Lung (tissue), 12 donors: Measurements from ENCODE around the gene TMEM244. TPM values are rescaled to one million over a fixed set of nuclear protein-coding genes. Genes with fewer than 3 reads are reported as not detected.

Experiments used
- ATAC-seq: fragments of 200-7000 bp; cut with Tn5 transposase; one replicate; pipeline ENCODE4 v1.9.1; 2020; ENCODE audit warnings: moderate number of reproducible peaks; ENCODE audit not compliant: insufficient read depth, low FRiP score
- DNase-seq, 3 donors: peaks; one replicate each; pipeline ENCODE4 v3.0.0-alpha.2; 2013 to 2017
- H3K27ac ChIP-seq, 2 donors: one replicate each; pipeline ENCODE4 v1.5.1; 2013; ENCODE audit warnings: mild to moderate bottlenecking in 2 of 2, moderate library complexity in 2 of 2, control low read depth in 1 of 2, inconsistent platforms in 1 of 2, low read depth in 1 of 2, low read length in 1 of 2
- H3K27me3 ChIP-seq, 3 donors: one replicate each; pipeline ENCODE4 v1.5.1; 2013; ENCODE audit warnings: low read length in 2 of 3; ENCODE audit not compliant: control insufficient read depth in 3 of 3, insufficient read depth in 3 of 3
- H3K36me3 ChIP-seq, 4 donors: one replicate each; pipeline ENCODE4 v1.5.1; 2013; ENCODE audit warnings: low read length in 4 of 4, mild to moderate bottlenecking in 1 of 4, moderate library complexity in 1 of 4; ENCODE audit not compliant: control insufficient read depth in 4 of 4, insufficient read depth in 4 of 4
- H3K4me1 ChIP-seq, 5 donors: one replicate each; pipeline ENCODE4 v1.5.1; 2013; ENCODE audit warnings: low read length in 5 of 5, mild to moderate bottlenecking in 2 of 5, moderate library complexity in 1 of 5; ENCODE audit not compliant: control insufficient read depth in 5 of 5, insufficient read depth in 5 of 5
- H3K4me3 ChIP-seq: one replicate; pipeline ENCODE4 v1.5.1; 2013; ENCODE audit warnings: mild to moderate bottlenecking, control low read depth, moderate library complexity
- H3K9ac ChIP-seq, 2 donors: one replicate each; pipeline ENCODE4 v1.5.1; 2013; ENCODE audit warnings: low read length in 2 of 2, control low read depth in 1 of 2; ENCODE audit not compliant: insufficient read depth in 1 of 2
- H3K9me3 ChIP-seq, 4 donors: one replicate each; pipeline ENCODE4 v1.5.1; 2013; ENCODE audit warnings: low read length in 3 of 4, mild to moderate bottlenecking in 1 of 4, moderate library complexity in 1 of 4; ENCODE audit not compliant: control insufficient read depth in 4 of 4, insufficient read depth in 3 of 4
- CTCF ChIP-seq: IDR thresholded peaks from 2 replicates; pipeline ENCODE4 v1.5.1; 2012; ENCODE audit warnings: mild to moderate bottlenecking; ENCODE audit errors: control extremely low read depth, extremely low read depth
- WGBS, 2 donors: extraction: QIAGEN DNeasy Blood & Tissue Kit; methylation state at CpG; one replicate each; pipeline ENCODE4 v1.1.7; 2013; 5-methylcytosine and 5-hydroxymethylcytosine counted together
- polyA plus RNA-seq, 2 donors: library from polyadenylated mRNA; stranded (reverse); fragments of 200-250 nt; gene quantifications; one replicate each; pipeline ENCODE4 v1.2.1, GENCODE V29; 2013
- total RNA-seq, 2 donors: library from RNA; depleted of rRNA in 1 of 2; stranded (reverse); fragments of >200 nt in 1 of 2; gene quantifications; one replicate each; pipeline ENCODE4 v1.2.1, GENCODE V29; 2014 to 2021
- donor health status: control.
- donor health status: control.
- donor health status: Bipolar disorder and iron deficiency.
- donor health status: healthy.
- donor health status: DM: yes; HTN: yes; CAD: no.

Gene TMEM244
- total and polyA plus RNA-seq, 4 donors = not detected

- no peaks in the 10 kb centered on the region for H3K36me3 ChIP-seq
- no peaks in the 10 kb centered on the region for H3K27me3 ChIP-seq
- no peak overlapping the region for H3K9ac ChIP-seq
- H3K9me3 ChIP-seq = no peaks in the 10 kb centered on the region
- WGBS, 2 donors = 97 to 99% methylated on average over 1 of the region's 1 CpG
- DNase-seq = no peak
- H3K27ac ChIP-seq = no peak overlapping the region
- TF ChIP-seq CTCF = no peak
- no peak overlapping the region for H3K4me3 ChIP-seq
- ATAC-seq = no peak
- H3K4me1 ChIP-seq = no peaks in the 10 kb centered on the region
These were observed 70.3 kb downstream of the TMEM244 start for GRCh38 chr6:129790785-129791184.

- no peak overlapping the region for H3K9ac ChIP-seq
- no peak overlapping the region for H3K4me3 ChIP-seq
- no peaks in the 10 kb centered on the region for H3K36me3 ChIP-seq
- no peak overlapping the region for H3K27ac ChIP-seq
- H3K9me3 ChIP-seq = no peaks in the 10 kb centered on the region
- H3K4me1 ChIP-seq = no peaks in the 10 kb centered on the region
- no peaks in the 10 kb centered on the region for H3K27me3 ChIP-seq
- DNase-seq = no peak
- no peak for ATAC-seq
- TF ChIP-seq CTCF = no peak
These were observed 71.1 kb downstream of the TMEM244 start for GRCh38 chr6:129789974-129790373.

- H3K27ac ChIP-seq = no peak overlapping the region
- no peak overlapping the region for H3K9ac ChIP-seq
- peaks cover 0 to 2% (median 0%) of the 10 kb centered on the region in 4 donors for H3K9me3 ChIP-seq
- no peaks in the 10 kb centered on the region for H3K36me3 ChIP-seq
- DNase-seq = no peak
- no peak for TF ChIP-seq CTCF
- H3K4me1 ChIP-seq = no peaks in the 10 kb centered on the region
- ATAC-seq = no peak
- H3K4me3 ChIP-seq = no peak overlapping the region
- no peaks in the 10 kb centered on the region for H3K27me3 ChIP-seq
- 93 to 98% methylated on average over 2 of the region's 2 CpGs for WGBS, 2 donors
These were observed 73.3 kb downstream of the TMEM244 start for GRCh38 chr6:129787816-129788215.

GRCh38 chr6:129786548-129786947 is 74.6 kb downstream of the TMEM244 start:
- Histone ChIP-seq H3K9me3 (peaks cover 0 to 2% (median 0%) of the 10 kb centered on the region in 4 donors), H3K9ac (no peak overlapping the region), H3K4me1 (no peaks in the 10 kb centered on the region), H3K4me3 (no peak overlapping the region), H3K27ac (no peak overlapping the region), H3K36me3 (no peaks in the 10 kb centered on the region), H3K27me3 (no peaks in the 10 kb centered on the region)
- DNase-seq (no peak), ATAC-seq (no peak)
- no peak for TF ChIP-seq CTCF
- WGBS, 2 donors = 86 to 94% methylated on average over 3 of the region's 3 CpGs
